ENCODE results near the gene INPP4B.

INPP4B gene

GRCh38 chr4:142351958-142352357 is 494.1 kb downstream of the INPP4B start:
- Histone ChIP-seq H3K27ac (ENCODE audit: low read depth, low read length) (no peak overlapping the region), H3K4me1 (ENCODE audit: control insufficient read depth in 1 of 2, insufficient read depth in 2 of 2, low read length in 2 of 2) (peaks cover 16 to 31% of the 10 kb centered on the region in 2 donors), H3K4me3 (ENCODE audit: low read depth in 1 of 2, low read length in 2 of 2) (no peak overlapping the region)

GRCh38 chr4:142350871-142351270 is 495.2 kb downstream of the INPP4B start:
- Histone ChIP-seq H3K4me3 (ENCODE audit: low read depth in 1 of 2, low read length in 2 of 2) (no peak overlapping the region), H3K36me3 (ENCODE audit: control insufficient read depth in 1 of 2, insufficient read depth in 2 of 2, low read length in 2 of 2) (no peaks in the 10 kb centered on the region), H3K27ac (ENCODE audit: low read depth, low read length) (no peak overlapping the region), H3K9ac (ENCODE audit: low read depth in 1 of 2, low read length in 2 of 2) (no peak overlapping the region), H3K4me1 (ENCODE audit: control insufficient read depth in 1 of 2, insufficient read depth in 2 of 2, low read length in 2 of 2) (peaks cover 19 to 35% of the 10 kb centered on the region in 2 donors), H3K9me3 (ENCODE audit: control insufficient read depth in 1 of 2, low read length in 2 of 2) (no peaks in the 10 kb centered on the region), H3K27me3 (ENCODE audit: control insufficient read depth in 1 of 2, insufficient read depth in 2 of 2, low read length in 2 of 2) (no peaks in the 10 kb centered on the region)

More at GRCh38 chr4:142351958-142352357, 494.1 kb downstream of the INPP4B start:
- H3K36me3 ChIP-seq (ENCODE audit: control insufficient read depth in 1 of 2, insufficient read depth in 2 of 2, low read length in 2 of 2) = no peaks in the 10 kb centered on the region
- H3K9me3 ChIP-seq (ENCODE audit: control insufficient read depth in 1 of 2, low read length in 2 of 2) = no peaks in the 10 kb centered on the region
- no peaks in the 10 kb centered on the region for H3K27me3 ChIP-seq (ENCODE audit: control insufficient read depth in 1 of 2, insufficient read depth in 2 of 2, low read length in 2 of 2)
- H3K9ac ChIP-seq (ENCODE audit: low read depth in 1 of 2, low read length in 2 of 2) = no peak overlapping the region

- no peak overlapping the region for H3K9ac ChIP-seq (ENCODE audit: low read depth in 1 of 2, low read length in 2 of 2)
- H3K27ac ChIP-seq (ENCODE audit: low read depth, low read length) = no peak overlapping the region
- no peaks in the 10 kb centered on the region for H3K36me3 ChIP-seq (ENCODE audit: control insufficient read depth in 1 of 2, insufficient read depth in 2 of 2, low read length in 2 of 2)
- no peaks in the 10 kb centered on the region for H3K9me3 ChIP-seq (ENCODE audit: control insufficient read depth in 1 of 2, low read length in 2 of 2)
- H3K4me1 ChIP-seq (ENCODE audit: control insufficient read depth in 1 of 2, insufficient read depth in 2 of 2, low read length in 2 of 2) = peaks cover 19 to 25% of the 10 kb centered on the region in 2 donors
- H3K27me3 ChIP-seq (ENCODE audit: control insufficient read depth in 1 of 2, insufficient read depth in 2 of 2, low read length in 2 of 2) = no peaks in the 10 kb centered on the region
- no peak overlapping the region for H3K4me3 ChIP-seq (ENCODE audit: low read depth in 1 of 2, low read length in 2 of 2)
These were observed 497.5 kb downstream of the INPP4B start for GRCh38 chr4:142348613-142349021.

GRCh38 chr4:142347241-142347640 is 498.9 kb downstream of the INPP4B start:
- Histone ChIP-seq H3K27me3 (ENCODE audit: control insufficient read depth in 1 of 2, insufficient read depth in 2 of 2, low read length in 2 of 2) (no peaks in the 10 kb centered on the region), H3K27ac (ENCODE audit: low read depth, low read length) (no peak overlapping the region)

GRCh38 chr4:142345924-142346323 is 500.2 kb downstream of the INPP4B start:
- Histone ChIP-seq H3K4me3 (ENCODE audit: low read depth in 1 of 2, low read length in 2 of 2) (no peak overlapping the region), H3K36me3 (ENCODE audit: control insufficient read depth in 1 of 2, insufficient read depth in 2 of 2, low read length in 2 of 2) (no peaks in the 10 kb centered on the region), H3K4me1 (ENCODE audit: control insufficient read depth in 1 of 2, insufficient read depth in 2 of 2, low read length in 2 of 2) (peaks cover 17 to 23% of the 10 kb centered on the region in 2 donors), H3K27me3 (ENCODE audit: control insufficient read depth in 1 of 2, insufficient read depth in 2 of 2, low read length in 2 of 2) (no peaks in the 10 kb centered on the region), H3K27ac (ENCODE audit: low read depth, low read length) (no peak overlapping the region), H3K9ac (ENCODE audit: low read depth in 1 of 2, low read length in 2 of 2) (no peak overlapping the region), H3K9me3 (ENCODE audit: control insufficient read depth in 1 of 2, low read length in 2 of 2) (peaks cover 0 to 7% of the 10 kb centered on the region in 2 donors)

More at GRCh38 chr4:142347241-142347640, 498.9 kb downstream of the INPP4B start:
- no peaks in the 10 kb centered on the region for H3K36me3 ChIP-seq (ENCODE audit: control insufficient read depth in 1 of 2, insufficient read depth in 2 of 2, low read length in 2 of 2)
- peaks cover 19 to 25% of the 10 kb centered on the region in 2 donors for H3K4me1 ChIP-seq (ENCODE audit: control insufficient read depth in 1 of 2, insufficient read depth in 2 of 2, low read length in 2 of 2)
- H3K9me3 ChIP-seq (ENCODE audit: control insufficient read depth in 1 of 2, low read length in 2 of 2) = no peaks in the 10 kb centered on the region
- no peak overlapping the region for H3K9ac ChIP-seq (ENCODE audit: low read depth in 1 of 2, low read length in 2 of 2)
- no peak overlapping the region for H3K4me3 ChIP-seq (ENCODE audit: low read depth in 1 of 2, low read length in 2 of 2)

GRCh38 chr4:142341268-142341667 is 504.8 kb downstream of the INPP4B start:
- no peaks in the 10 kb centered on the region for H3K36me3 ChIP-seq (ENCODE audit: control insufficient read depth in 1 of 2, insufficient read depth in 2 of 2, low read length in 2 of 2)
- no peak overlapping the region for H3K9ac ChIP-seq (ENCODE audit: low read depth in 1 of 2, low read length in 2 of 2)
- peaks cover 0 to 8% of the 10 kb centered on the region in 2 donors for H3K9me3 ChIP-seq (ENCODE audit: control insufficient read depth in 1 of 2, low read length in 2 of 2)
- no peaks in the 10 kb centered on the region for H3K27me3 ChIP-seq (ENCODE audit: control insufficient read depth in 1 of 2, insufficient read depth in 2 of 2, low read length in 2 of 2)
- H3K4me1 ChIP-seq (ENCODE audit: control insufficient read depth in 1 of 2, insufficient read depth in 2 of 2, low read length in 2 of 2) = peaks cover 6 to 8% of the 10 kb centered on the region in 2 donors
- H3K27ac ChIP-seq (ENCODE audit: low read depth, low read length) = no peak overlapping the region
- no peak overlapping the region for H3K4me3 ChIP-seq (ENCODE audit: low read depth in 1 of 2, low read length in 2 of 2)

GRCh38 chr4:142339053-142339452 is 507.0 kb downstream of the INPP4B start:
- H3K4me3 ChIP-seq (ENCODE audit: low read depth in 1 of 2, low read length in 2 of 2) = no peak overlapping the region
- H3K27me3 ChIP-seq (ENCODE audit: control insufficient read depth in 1 of 2, insufficient read depth in 2 of 2, low read length in 2 of 2) = no peaks in the 10 kb centered on the region
- H3K9ac ChIP-seq (ENCODE audit: low read depth in 1 of 2, low read length in 2 of 2) = no peak overlapping the region
- peaks cover 6 to 8% of the 10 kb centered on the region in 2 donors for H3K4me1 ChIP-seq (ENCODE audit: control insufficient read depth in 1 of 2, insufficient read depth in 2 of 2, low read length in 2 of 2)
- H3K36me3 ChIP-seq (ENCODE audit: control insufficient read depth in 1 of 2, insufficient read depth in 2 of 2, low read length in 2 of 2) = no peaks in the 10 kb centered on the region
- H3K27ac ChIP-seq (ENCODE audit: low read depth, low read length) = no peak overlapping the region
- peaks cover 0 to 13% of the 10 kb centered on the region in 2 donors for H3K9me3 ChIP-seq (ENCODE audit: control insufficient read depth in 1 of 2, low read length in 2 of 2)

GRCh38 chr4:142336251-142336934 is 509.7 kb downstream of the INPP4B start:
- Histone ChIP-seq H3K4me3 (ENCODE audit: low read depth in 1 of 2, low read length in 2 of 2) (no peak overlapping the region), H3K4me1 (ENCODE audit: control insufficient read depth in 1 of 2, insufficient read depth in 2 of 2, low read length in 2 of 2) (peaks cover 6 to 8% of the 10 kb centered on the region in 2 donors), H3K9me3 (ENCODE audit: control insufficient read depth in 1 of 2, low read length in 2 of 2) (peaks cover 0 to 6% of the 10 kb centered on the region in 2 donors), H3K36me3 (ENCODE audit: control insufficient read depth in 1 of 2, insufficient read depth in 2 of 2, low read length in 2 of 2) (no peaks in the 10 kb centered on the region), H3K27ac (ENCODE audit: low read depth, low read length) (no peak overlapping the region), H3K27me3 (ENCODE audit: control insufficient read depth in 1 of 2, insufficient read depth in 2 of 2, low read length in 2 of 2) (no peaks in the 10 kb centered on the region), H3K9ac (ENCODE audit: low read depth in 1 of 2, low read length in 2 of 2) (no peak overlapping the region)

GRCh38 chr4:142334931-142335330 is 511.2 kb downstream of the INPP4B start:
- Histone ChIP-seq H3K4me3 (ENCODE audit: low read depth in 1 of 2, low read length in 2 of 2) (no peak overlapping the region), H3K27ac (ENCODE audit: low read depth, low read length) (no peak overlapping the region), H3K9ac (ENCODE audit: low read depth in 1 of 2, low read length in 2 of 2) (no peak overlapping the region), H3K4me1 (ENCODE audit: control insufficient read depth in 1 of 2, insufficient read depth in 2 of 2, low read length in 2 of 2) (peaks cover 6 to 8% of the 10 kb centered on the region in 2 donors), H3K9me3 (ENCODE audit: control insufficient read depth in 1 of 2, low read length in 2 of 2) (peaks cover 0 to 6% of the 10 kb centered on the region in 2 donors), H3K36me3 (ENCODE audit: control insufficient read depth in 1 of 2, insufficient read depth in 2 of 2, low read length in 2 of 2) (no peaks in the 10 kb centered on the region), H3K27me3 (ENCODE audit: control insufficient read depth in 1 of 2, insufficient read depth in 2 of 2, low read length in 2 of 2) (no peaks in the 10 kb centered on the region)

GRCh38 chr4:142331646-142332045 is 514.5 kb downstream of the INPP4B start:
- Histone ChIP-seq H3K9me3 (ENCODE audit: control insufficient read depth in 1 of 2, low read length in 2 of 2) (peaks cover 0 to 6% of the 10 kb centered on the region in 2 donors), H3K36me3 (ENCODE audit: control insufficient read depth in 1 of 2, insufficient read depth in 2 of 2, low read length in 2 of 2) (no peaks in the 10 kb centered on the region), H3K4me3 (ENCODE audit: low read depth in 1 of 2, low read length in 2 of 2) (no peak overlapping the region), H3K27ac (ENCODE audit: low read depth, low read length) (no peak overlapping the region), H3K27me3 (ENCODE audit: control insufficient read depth in 1 of 2, insufficient read depth in 2 of 2, low read length in 2 of 2) (no peaks in the 10 kb centered on the region), H3K4me1 (ENCODE audit: control insufficient read depth in 1 of 2, insufficient read depth in 2 of 2, low read length in 2 of 2) (no peaks in the 10 kb centered on the region), H3K9ac (ENCODE audit: low read depth in 1 of 2, low read length in 2 of 2) (no peak overlapping the region)

All from duodenal mucosa (tissue), 2 donors.